Measurements from ENCODE around the gene UGT1A9.

Gene UGT1A9

DNA sequence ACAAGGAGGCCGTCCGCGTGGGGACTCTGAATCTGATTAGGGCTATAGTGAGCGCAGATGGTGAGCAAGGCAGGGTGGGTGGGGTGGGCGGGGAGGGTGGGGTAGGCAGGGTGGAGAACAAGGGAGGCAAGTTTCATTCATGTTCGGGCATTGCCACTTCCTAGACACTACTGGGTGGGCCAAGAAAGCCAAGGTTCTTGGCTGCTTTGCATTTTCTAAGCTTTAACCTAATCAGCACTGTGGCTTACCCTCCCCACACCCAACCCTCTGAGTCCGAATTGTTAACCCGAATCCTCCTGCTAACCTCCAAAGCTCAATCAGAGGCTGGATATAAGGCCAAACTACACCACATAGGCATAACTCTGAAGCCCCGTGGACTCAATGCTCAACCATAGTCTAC, 124.6 kb downstream of the UGT1A9 start:
- DNase-seq (ENCODE audit: low read depth in 2 of 2) = no peak

DNA sequence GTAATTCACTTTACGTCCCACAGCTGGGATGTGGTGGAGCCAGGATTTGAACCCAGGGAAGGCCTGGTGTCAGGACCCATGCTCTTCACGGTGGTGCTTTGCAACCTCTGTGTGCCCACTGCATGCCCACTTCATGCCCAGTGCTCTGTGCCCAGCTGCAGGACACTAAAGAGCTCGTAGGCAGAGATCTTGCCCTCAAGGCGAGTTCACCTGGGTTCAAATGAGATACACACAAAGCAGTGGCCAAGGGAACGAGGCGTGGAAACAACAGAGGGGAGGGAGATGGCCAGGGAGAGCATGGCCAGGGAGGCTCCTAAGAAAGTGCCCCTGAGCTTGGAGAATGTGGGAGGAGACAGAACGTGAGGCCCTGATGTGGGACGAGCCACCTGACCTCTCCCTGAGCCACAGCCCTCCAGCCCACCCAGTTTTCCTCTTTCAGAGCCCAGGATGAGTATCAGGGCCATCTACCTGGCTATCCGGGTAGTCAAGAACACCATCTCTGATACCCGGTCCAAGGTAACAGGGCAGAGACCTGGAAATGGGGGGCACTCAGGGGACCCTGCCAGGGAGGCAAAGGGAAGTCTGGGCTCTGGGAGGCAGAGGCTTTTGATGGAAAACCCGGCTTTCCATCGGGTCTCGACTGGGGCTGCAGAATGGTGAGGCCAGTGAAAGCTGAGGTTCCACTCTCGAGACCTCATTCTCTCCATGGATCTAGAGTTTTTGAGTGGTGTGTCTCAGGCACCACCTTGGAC, 126.8 kb downstream of the UGT1A9 start:
- DNase-seq (ENCODE audit: low read depth in 2 of 2) = no peak

DNA sequence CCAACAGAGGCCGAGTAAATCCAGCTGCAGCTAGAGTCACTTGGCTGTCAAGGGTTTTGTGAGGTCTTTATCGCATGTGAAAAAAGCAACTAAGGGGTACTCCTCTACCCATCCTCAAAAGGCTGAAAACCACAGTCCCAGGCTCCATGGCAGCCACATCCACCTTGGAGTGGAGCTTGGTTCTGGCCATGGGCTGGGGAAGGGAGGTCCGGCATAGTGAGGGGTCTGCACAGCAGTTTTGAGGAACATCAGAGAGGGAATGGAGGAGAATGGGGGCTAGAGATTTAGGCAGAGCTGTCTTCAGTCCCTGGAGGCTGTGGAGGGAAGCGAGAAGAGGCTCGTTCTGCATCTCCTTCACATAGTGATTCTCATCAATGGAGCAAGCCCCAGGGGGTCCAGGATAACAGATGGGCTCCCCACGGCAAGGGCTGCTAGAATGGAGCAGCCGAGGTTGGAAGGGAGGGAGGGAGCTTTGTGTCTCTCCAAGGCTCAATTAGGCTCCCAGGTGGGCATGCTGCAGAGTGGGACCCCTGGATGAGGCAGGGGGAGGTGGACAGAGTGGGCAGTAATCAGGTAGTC, 127.5 kb downstream of the UGT1A9 start:
- no peak for DNase-seq (ENCODE audit: low read depth in 2 of 2)

DNA sequence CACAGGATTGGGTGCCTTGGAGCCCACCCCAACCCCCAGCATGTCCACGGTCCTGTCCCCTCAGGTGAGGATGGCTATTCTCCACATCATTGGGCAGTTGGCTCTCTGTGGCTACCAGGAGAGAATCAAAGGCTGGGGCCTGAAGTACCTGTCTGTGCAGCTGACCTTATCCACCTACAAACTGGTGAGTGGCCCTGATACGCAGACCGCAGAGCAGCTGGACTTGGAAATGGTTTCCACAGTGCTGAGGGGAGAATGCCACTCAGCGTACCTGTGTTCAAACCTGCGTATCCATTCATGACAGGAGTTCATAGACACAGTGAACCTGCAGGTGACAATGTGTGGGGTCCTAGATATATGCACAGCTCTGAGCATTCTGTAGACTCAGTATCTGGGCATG, 128.0 kb downstream of the UGT1A9 start:
- no peak for DNase-seq (ENCODE audit: low read depth in 2 of 2)

DNA sequence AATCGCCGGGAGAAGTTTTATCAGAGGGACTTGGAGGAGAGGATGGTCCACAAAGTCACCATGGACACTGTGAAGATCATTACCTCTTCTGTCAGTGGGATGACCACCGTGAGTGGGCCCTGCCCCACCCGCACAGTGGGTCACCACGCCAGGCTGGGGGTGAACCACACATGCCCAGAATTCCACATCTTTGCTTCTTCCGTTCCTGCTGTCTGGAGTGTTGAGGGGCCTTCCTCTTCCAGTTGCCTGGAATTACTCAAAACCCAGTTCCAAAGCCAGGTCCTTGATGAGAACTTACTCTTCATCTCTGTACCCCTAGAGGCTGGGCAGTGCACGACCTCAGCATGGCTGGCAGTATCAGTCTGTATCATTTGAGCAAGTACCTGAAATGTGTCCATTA, 128.5 kb downstream of the UGT1A9 start:
- DNase-seq (ENCODE audit: low read depth in 2 of 2) = no peak

DNA sequence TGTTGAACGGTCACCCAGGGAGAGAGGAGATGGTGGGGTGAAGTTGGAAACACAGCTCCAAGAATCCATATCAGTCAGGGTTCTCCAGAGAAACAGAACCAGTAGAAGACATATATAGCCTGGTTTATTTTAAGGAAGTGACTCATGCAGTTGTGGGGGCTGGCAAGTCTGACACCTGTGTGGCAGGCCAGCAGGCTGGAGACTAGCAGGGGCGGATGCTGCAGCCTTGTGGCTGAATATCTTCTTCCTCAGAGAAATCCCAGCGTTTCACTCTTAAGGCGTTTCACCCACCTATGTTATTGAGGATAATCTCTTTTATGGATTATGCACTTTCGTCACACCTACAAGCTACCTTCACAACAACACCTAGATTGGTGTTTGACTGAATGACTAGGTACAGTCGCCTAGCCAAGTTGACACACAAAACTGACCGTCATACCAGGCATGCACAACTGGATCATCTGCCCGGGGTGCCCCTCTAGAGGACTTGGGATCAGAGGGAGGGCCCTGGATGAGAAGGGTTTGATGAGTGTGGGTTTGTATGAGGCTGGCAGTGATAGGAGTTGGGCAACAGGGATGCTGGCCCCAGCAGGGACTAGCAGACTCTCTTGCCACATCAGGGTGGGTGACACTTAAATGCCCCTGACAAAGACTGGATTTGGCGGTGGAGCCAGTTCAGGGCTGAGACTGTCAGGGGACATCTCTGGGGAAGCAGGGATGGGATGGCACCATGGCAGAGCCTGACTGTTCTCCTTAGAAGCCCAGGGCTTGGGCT, 129.8 kb downstream of the UGT1A9 start:
- DNase-seq (ENCODE audit: low read depth in 2 of 2) = no peak

DNA sequence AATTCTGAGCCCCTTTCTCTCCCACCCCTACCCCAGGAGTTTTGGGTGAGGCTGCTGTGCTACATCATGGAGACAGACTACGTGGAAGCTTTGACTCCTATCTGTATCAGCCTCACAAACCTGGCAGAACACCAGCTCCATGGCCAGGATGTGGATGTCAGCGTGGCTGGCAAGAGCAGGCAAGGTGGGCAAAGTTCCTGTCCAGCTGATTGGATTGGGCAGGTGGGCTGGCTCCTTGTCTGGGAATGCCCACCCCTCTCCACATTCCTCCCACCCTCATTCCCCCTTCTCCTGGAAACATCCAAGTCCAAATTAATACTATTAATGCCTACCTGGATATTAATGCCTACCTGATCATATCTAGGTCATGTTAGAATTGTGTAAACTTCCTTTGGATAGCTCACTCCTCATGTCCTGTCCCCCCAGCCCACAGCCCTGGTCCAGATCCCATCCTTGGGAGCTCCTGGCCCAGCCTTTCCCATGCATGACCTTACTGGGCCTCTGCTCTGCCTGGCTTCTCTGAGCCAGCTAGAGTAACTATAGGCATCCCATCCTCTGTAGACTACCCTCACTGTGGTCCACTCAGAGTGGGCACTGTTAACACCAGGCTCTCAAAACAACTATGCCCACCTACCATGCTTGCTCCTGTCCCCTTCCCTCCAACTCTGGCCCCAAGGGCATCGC, 130.6 kb downstream of the UGT1A9 start:
- no peak for DNase-seq (ENCODE audit: low read depth in 2 of 2)

DNA sequence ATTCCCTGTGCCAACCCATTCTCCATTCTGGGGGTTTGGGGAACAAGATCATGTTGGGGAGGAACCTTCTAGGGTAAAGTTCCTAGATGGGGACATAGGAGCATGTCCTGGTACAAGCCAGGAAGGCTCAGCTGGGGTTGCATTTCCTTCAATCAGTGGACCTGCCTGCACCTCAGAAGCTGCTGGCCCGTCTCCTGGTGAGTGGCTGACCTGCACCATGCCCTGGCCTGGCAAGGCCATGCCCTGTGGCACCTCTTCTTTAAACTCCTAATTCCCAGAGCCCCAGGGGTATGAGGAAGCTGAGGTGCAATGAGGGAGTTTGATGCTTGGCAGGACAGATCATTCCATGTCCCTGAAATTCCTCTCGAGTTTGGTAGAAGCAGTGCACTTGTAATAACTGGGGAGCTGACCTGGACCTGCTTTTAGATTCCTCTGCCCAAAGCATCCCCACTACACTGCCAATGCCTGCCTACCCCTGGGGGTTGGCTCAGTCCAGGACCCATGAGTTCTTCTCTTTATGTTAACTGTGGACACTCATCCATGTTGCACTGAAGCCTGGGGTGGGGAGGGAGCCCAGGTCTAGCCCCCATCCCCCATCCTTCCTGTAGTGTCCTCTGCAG, 131.7 kb downstream of the UGT1A9 start:
- DNase-seq (ENCODE audit: low read depth in 2 of 2) = no peak

DNA sequence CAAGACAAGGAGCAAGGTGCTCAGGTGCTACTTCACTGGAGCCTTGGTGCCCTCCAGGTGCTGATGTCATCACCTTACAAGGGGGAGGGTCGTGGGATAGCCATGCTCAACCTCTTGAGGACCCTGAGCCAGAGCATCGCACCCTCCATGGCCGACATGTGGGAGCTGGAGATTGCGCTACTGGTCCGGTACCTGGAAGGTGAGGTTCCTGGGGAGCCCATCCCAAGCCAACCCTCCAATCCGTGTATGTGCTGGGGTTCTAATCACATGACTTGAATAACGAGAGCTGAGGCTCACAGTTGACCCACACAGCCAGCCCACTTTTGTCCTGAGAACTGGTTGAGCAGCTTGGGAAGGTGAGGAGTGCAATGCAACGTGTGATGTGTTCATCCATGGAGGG, 132.3 kb downstream of the UGT1A9 start:
- no peak for DNase-seq (ENCODE audit: low read depth in 2 of 2)

DNA sequence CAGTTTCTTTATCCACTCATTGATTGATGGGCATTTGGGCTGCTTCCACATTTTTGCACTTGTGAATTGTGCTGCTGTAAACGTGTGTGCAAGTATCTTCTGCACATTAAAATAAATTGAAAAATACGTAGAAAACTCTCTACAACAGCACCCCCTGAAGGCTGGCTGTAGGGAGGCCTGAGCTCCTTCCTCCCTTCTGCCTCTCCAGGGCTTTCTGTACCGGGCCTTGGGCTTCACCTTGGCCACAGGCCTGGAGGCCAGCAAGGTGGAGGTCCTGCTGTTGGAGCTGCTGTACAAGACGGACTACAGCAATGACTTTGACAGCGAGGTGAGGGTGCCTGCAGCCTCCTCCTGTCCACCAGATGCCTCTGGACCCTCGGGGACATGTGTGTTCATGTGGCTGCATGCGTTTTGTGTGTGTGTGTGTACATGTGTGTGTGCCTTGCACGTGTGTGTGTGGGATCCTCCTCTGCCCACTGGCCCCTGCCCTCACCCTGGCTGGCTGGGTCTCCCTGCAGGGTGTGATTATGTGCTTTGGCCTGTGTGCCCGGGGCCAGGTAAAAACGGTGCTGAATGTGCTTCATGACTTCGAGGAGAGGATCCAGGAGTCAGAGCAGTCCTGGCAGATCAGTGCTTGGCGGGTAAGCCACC, 135.6 kb downstream of the UGT1A9 start:
- DNase-seq (ENCODE audit: low read depth in 2 of 2) = no peak

DNA sequence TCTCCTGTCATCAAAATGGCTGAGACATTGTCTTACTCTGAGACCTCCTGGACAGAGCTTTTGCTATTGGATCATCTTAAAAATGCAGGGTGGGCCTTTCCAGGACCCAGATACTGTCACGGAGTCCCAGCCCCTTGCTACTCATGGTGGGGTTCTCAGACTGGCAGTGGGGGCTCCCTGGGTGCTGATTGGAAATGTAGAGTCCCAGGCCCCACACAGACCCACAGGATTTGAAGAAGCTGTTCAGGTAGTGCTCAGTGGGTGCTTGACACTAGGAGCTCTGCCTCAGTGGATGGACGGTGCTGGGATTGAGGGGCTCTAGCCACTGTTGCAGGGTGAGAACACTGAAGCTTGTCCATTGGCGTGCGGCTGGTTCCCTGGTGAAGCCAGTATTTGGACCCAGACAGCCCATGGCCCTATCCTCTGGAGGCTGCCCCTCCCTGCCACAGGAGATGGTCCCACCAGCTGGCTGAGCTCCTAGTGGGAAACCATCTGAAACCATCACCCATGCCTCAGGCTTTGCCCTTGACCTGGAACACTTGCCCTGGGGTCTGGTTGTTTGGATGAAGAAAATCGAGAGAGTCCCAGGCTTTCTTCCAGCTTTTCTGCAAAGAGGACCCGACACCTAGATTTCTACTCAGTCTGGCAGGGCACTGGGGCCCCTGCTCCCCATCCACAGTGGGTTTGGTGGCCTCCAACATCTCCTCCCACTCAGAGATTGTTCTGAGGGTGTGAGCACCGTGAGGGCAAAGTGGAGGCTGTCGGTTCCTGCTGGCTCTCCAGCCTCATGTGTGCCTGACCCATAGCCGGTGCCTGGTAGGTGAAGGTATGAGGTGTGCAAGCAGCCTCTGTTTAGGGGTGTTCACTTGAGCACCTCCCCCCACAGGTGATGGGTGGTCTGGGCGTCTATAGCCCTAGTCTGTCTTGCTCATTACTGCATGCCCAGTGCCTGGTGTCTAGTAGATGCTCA, 136.6 kb downstream of the UGT1A9 start:
- DNase-seq (ENCODE audit: low read depth in 2 of 2) = no peak

DNA sequence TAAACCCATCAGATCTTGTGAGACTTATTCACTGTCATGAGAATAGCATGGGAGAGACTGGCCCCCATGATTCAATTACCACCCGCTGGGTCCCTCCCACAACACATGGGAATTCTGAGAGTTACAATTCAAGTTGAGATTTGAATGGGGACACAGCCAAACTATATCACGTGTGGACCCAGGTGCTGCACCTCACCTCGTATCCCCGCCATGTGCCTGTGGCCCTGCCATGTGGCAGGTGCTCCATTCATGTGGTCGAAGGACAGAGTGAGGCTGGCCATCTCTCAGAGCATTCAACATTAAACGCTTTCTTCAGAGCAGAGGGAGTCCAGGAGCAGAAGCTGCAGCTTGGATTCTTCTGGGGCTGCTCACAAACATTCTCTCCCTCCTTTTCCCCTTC, 138.7 kb downstream of the UGT1A9 start:
- no peak for DNase-seq (ENCODE audit: low read depth in 2 of 2)

DNA sequence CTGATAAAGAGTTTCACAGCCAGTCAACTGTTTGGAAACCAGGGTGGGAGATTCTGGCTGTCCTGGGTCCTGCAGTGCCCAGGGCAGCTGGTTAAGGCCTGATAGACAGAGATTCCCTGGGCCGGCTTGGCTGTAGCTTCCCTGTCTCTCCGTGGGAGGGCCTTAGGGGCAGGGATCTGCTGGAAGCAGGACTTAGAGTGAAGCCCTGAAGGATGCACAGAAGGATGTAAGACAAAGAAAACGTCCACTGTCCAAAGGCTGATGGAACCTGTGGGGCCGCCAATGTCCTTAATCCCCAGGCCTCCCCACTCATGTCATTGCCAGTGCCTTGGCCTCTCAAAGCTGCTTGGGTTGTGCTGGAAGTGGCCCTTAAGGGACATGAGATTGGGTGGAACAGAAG, 139.4 kb downstream of the UGT1A9 start:
- no peak for DNase-seq (ENCODE audit: low read depth in 2 of 2)

DNA sequence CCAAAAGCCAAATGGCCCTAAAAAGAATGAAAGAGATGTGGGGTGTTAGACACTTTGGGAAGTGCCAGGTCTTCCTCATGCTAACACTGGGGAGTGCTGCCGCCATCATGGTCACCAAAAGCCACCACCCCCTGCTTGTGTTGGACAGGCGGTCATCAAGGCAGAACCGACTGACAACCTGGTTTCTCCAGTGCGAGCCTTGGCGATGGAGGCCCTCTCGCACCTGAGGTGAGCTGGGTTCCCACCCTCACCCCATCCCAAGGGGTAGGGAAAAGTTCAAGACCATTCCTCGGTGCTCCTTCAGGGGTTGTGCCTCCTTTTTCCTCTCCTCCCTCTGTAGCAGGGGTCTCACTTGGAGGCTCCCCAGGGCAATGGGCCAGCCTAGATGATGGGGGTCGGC, 140.0 kb downstream of the UGT1A9 start:
- no peak for DNase-seq (ENCODE audit: low read depth in 2 of 2)

DNA sequence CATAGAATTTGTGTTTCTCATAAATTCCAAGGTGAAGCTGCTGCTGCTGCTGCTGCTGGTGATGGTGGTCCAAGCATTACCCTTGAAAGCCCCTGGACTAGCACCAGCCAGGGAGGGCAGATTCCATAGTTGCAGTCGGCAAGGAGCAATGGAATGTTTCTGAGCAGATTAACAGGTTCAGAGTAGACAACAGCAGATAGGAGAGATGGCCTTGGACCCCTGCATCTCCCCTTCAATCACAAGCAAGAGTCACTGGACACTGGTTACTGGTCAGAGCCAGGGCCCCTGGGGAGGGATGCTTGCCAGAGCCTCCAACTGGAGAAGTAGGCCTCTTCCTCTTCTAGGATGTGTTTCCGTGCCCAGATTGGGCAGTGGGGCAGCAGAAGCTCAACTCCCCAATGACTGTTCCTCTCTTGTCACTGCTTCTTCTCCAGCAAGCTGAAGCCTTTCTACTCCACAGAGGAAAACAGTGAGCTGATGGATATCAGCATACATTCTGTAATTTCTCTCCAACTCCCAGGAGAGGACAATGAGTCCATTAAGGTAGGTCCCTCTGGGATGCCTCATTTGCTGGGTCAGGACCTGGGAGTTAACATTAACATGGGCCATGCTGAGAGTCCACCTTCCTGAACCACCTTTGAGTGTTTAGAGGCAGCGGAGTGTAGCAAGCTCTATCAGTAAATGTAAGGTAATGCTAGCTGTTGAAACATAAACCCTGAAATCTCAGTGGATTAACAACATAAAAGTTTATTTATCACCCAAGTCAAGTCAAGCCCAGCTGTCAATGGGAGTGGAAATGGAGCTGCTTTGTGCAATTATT, 141.7 kb downstream of the UGT1A9 start:
- no peak for DNase-seq (ENCODE audit: low read depth in 2 of 2)

DNA sequence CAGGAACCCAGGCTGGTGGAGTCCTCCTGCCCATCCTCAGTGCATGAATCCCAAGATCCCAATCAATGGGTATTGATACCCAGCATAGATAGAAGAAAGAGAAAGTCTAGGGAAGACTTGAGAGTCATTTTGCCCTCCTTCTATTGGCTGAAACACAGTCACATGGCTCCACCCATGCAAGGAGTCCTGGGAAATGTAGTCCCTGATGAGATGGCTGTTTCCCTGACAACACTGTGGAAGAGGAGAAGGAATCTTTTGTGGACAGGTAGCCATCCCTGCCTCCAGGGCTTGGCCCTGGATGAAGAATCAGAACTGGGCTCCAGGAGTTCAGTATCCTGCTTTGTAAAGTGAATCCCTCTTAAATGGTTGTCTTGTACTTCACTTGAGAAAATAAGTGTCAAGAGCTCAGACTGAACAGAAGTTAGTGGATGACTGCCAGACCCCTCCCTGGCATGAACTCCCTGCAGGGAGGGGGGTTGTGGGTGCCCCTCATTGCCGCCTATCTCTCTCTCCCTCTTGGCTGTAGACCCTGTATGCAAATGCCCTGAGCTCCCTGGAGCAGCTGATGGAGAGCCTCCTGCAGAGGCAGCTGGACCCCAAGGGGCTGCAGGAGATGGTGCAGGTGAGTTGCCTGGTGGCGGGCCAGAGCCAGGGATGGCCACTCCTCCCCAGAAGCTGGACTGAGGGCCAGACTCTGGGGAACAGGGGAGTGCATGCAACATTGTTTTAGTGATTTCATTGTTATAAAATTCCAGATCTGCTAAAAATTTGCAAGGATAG, 142.5 kb downstream of the UGT1A9 start:
- no peak for DNase-seq (ENCODE audit: low read depth in 2 of 2)

DNA sequence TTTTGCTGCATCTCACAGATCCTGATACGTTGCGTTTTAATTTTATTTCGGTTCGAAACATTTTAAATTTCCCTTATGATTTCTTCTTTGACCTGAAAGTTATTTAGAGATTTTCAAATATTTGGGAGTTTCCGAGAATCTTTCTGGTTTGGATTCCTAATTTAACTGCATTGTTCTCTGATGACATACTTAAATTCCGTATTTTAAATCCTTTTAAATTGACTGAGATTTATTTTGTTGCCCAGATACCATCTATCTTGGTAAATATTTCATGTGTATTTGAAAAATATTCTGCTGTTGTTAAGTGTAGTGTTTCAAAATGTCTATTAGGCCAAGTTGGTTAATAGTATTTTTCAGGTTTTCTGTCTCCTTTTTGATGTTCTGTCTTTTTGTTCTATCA, 144.2 kb downstream of the UGT1A9 start:
- no peak for DNase-seq (ENCODE audit: low read depth in 2 of 2)

DNA sequence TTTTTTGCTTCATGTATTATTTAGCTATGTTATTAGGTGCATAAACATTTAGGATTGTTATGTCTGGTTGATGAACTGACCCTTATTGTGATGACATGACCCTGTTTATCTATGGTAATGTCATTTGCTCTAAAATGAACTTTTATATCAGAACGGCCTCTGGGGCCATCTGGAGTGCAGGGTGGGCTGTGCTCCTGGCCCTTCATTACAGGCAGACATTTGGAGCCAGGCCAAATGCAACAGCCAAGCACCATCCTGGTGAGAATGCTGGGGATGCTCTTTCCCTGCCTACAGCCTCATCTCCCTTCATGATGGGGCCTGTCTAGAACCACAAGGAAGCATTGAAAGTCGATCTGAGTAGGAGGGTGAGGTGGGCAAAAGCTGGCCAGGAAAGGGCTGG, 144.6 kb downstream of the UGT1A9 start:
- no peak for DNase-seq (ENCODE audit: low read depth in 2 of 2)

DNA sequence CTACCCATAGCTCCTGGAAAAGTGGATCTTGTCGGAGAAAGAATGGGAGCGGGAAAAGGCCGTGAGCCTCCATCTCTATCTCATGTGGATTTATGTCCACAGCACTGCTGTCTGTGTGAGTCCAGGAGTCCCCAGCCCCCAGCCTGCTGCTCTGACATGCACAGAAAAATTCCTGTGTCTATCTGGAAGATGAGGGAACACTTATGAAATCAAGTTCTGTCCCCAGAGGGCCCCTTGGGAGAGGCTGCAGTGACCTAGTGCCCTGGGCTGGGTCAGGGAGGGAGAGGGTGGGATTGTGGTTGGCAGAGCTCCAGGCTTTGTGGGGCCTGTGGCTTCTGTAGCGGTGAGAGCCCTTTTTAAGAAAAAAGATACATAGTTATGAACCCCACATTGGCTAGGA, 145.1 kb downstream of the UGT1A9 start:
- no peak for DNase-seq (ENCODE audit: low read depth in 2 of 2)

Measured in stimulated activated CD8-positive, alpha-beta memory T cell treated with anti-CD3 and anti-CD28 coated beads, Interleukin-7, amount 100 ng/mL, for 1 hour (primary cell).